ENCODE measurements around the gene KMT5C.

KMT5C gene

DNA sequence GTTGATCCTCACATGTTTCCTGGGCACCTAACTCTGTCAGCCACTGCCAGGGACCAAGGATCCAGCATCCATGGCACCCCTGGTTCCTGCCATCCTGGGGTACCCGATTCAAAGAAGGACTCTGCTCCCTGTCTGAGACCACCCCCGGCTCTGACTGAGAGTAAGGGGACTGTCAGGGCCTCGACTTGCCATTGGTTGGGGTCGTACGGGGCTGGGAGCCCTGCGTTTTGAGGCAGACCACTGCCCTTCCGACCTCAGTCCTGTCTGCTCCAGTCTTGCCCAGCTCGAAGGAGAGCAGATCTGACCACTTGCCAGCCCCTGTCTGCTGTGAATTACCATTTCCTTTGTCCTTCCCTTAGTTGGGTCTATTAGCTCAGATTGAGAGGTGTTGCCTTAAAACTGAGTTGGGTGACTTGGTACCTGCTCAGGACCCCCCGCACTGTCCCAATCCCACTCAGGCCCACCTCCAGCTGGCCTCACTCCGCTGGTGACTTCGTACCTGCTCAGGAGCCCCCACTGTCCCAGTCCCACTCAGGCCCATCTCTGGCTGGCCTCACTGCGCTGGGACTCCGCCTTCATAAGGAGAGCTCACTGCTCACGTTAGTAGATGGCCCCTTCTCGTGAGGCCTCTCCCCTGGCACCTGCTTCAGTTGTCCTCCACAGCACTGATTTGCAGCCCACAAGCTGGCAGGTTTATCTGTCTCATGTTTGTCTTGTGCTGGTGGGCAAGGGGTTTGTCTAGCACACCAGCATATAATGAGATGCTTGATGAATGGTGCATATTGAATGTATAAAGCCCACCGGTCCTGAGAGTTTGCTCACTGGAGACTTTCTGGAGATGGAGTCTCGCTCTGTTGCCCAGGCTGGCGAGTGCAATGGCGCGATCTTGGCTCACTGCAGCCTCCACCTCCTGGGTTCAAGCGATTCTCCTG, 50.0 kb downstream of the KMT5C start:
- DNase-seq = no peak

- no peak for DNase-seq
These were observed 50.8 kb downstream of the KMT5C start for GRCh38 chr19:55390461-55390880.

GRCh38 chr19:55391191-55391670, 51.6 kb downstream of the KMT5C start:
- no peak for DNase-seq

DNA sequence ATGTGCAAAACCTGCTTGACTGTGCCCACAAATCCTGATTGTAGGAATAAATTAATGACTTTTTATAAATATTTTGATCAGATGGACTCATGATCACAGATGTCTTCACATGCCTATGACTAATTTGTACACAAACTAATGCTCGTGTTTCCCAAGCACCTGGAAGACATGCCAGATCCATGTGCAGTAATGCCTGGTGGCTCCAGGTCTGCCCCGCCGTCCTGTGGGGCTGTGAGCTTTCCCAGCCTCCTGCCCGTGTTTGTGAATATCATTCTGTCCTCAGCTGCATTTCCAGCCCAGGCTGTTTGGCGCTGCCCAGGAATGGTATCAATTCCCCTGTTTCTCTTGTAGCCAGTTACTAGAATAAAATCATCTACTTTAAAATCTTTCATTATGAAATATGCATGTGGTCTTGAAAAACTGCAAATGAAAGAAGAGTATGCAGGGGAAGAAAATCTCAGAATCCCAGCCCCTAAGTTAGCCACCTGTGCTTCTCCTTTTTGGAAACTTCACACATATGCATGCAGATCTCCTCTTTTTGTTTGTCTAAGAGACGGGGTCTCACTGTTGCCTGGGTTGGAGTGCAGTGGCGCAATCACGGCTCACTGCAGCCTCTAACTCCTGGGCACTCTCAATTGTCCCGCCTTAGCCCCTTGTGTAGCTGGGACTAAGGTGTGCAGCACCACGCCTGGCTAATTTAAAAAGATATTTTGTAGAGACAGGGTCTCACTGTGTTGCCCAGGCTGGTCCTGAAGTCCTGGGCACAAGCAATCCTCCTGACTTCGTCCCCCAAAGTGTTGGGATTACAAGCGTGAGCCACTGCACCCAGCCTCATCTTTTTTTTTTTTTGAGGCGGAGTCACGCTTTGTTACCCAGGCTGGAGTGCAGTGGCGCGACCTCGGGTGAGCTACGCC, 52.3 kb downstream of the KMT5C start:
- no peak for DNase-seq

GRCh38 chr19:55392820-55393761, 53.4 kb downstream of the KMT5C start:
- DNase-seq = no peak

Measured in activated CD4-positive, CD25-positive, alpha-beta regulatory T cell treated with anti-CD3 and anti-CD28 coated beads, Interleukin-2, amount 50 U/mL, for 72 hours (primary cell).